K562 (cell line): ENCODE data around the gene ZNF566. TPM values are rescaled to one million over a fixed set of nuclear protein-coding genes. Genes with fewer than 3 reads are reported as not detected.

ENCODE experiments used
- BRD4 ChIP-seq: fragments of 200-600 bp; sonication (generic); IDR thresholded peaks from 2 replicates; pipeline ENCODE4 v1.6.1; 2017; ENCODE audit warnings: inconsistent platforms
- CHD1 ChIP-seq: fragments of 200-600 bp; sonication (generic); IDR thresholded peaks from one replicate; pipeline ENCODE4 v1.6.1; 2012; ENCODE audit warnings: mild to moderate bottlenecking, moderate library complexity, low read length, inconsistent platforms
- HIVEP1 ChIP-seq: fragments of 250-450 bp; sonication (Bioruptor Pico); IDR thresholded peaks from 2 replicates; pipeline ENCODE4 v1.4.0; 2020; ENCODE audit warnings: mild to moderate bottlenecking
- HOXB6 ChIP-seq: fragments of 250-450 bp; sonication (Bioruptor Pico); IDR thresholded peaks from 2 replicates; pipeline ENCODE4 v1.5.1; 2022; ENCODE audit warnings: mild to moderate bottlenecking, borderline replicate concordance
- KAT2B ChIP-seq: IDR thresholded peaks from one replicate; pipeline ENCODE4 v1.6.1; 2012; ENCODE audit warnings: low read depth, mild to moderate bottlenecking, control low read depth, inconsistent platforms, low read length, moderate library complexity
- NBN ChIP-seq: fragments of 450-650 bp; IDR thresholded peaks from 2 replicates; pipeline ENCODE4 v1.6.1; 2016; ENCODE audit warnings: low read depth, mild to moderate bottlenecking
- NR2C2 ChIP-seq, 2 experiments: fragments of 200-800 bp in 1 of 2; sonication (Bioruptor generic) in 1 of 2; sonication (generic) in 1 of 2; formaldehyde crosslinking in 1 of 2; IDR thresholded peaks; 2 replicates each; pipeline versions ENCODE4 v1.6.1 to v1.8.0; 2016 to 2022; ENCODE audit warnings: mild to moderate bottlenecking in 1 of 2, missing compliant biosample characterization in 1 of 2, missing genetic modification characterization in 1 of 2, missing genetic modification reagents in 1 of 2
- NR2F6 ChIP-seq: fragments of 450-650 bp; formaldehyde crosslinking; IDR thresholded peaks from 2 replicates; pipeline ENCODE4 v1.4.0; 2020; ENCODE audit warnings: mild to moderate bottlenecking
- PCBP1 ChIP-seq: fragments of 200-400 bp; formaldehyde crosslinking; IDR thresholded peaks from 2 replicates; pipeline ENCODE4 v1.6.1; 2018; ENCODE audit warnings: mild to moderate bottlenecking, low read depth, low read length; ENCODE audit not compliant: poor library complexity, severe bottlenecking
- SRF ChIP-seq, 2 experiments: fragments of 250-450, 450-650 bp in 1 of 2; sonication (Bioruptor Pico) in 1 of 2; sonication (generic) in 1 of 2; formaldehyde crosslinking; IDR thresholded peaks; 2 replicates each; pipeline versions ENCODE4 v1.5.0 to v1.5.1; 2020 to 2022; ENCODE audit warnings: mild to moderate bottlenecking in 1 of 2, missing genetic modification reagents in 1 of 2
- SRSF7 ChIP-seq: fragments of 200-400 bp; formaldehyde crosslinking; optimal IDR thresholded peaks from 2 replicates; pipeline ENCODE3; 2017; ENCODE audit warnings: mild to moderate bottlenecking, low read depth, low read length
- STAT5B ChIP-seq: fragments of 250-450 bp; sonication (Bioruptor Pico); IDR thresholded peaks from 2 replicates; pipeline ENCODE4 v1.8.0; 2021; ENCODE audit warnings: mild to moderate bottlenecking, inconsistent platforms
- ZNF23 ChIP-seq: fragments of 250-450 bp; sonication (Bioruptor Pico); IDR thresholded peaks from 2 replicates; pipeline ENCODE4 v1.4.0; 2020; ENCODE audit warnings: mild to moderate bottlenecking
- ZNF764 ChIP-seq: fragments of 250-450 bp; sonication (Bioruptor Pico); IDR thresholded peaks from 2 replicates; pipeline ENCODE4 v1.4.0; 2020; ENCODE audit warnings: low read depth, mild to moderate bottlenecking, moderate library complexity
- polyA plus RNA-seq, 8 experiments: library from polyadenylated mRNA; depleted of rRNA in 4 of 8; stranded (reverse) in 5 of 8; unstranded in 3 of 8; fragments of >200 nt; fragmentation: Nextera tagmentation in 2 of 8; fragmentation: Illumina TruSeq in 1 of 8; extraction: Ambion mirVana in 2 of 8; extraction: Trizol in 1 of 8; gene quantifications; 2 replicates each; pipeline versions ENCODE4 v1.2.1 to v1.2.3, GENCODE V29; 2011 to 2014; ENCODE audit warnings: inconsistent platforms in 1 of 8, missing spikeins in 1 of 8
- total RNA-seq, 7 experiments: library from RNA; depleted of rRNA in 6 of 7; stranded (reverse); fragments of >200 nt in 6 of 7; fragmentation: Illumina TruSeq in 2 of 7; extraction: Trizol in 2 of 7; gene quantifications; 2 replicates each; pipeline versions ENCODE4 v1.2.1 to v1.2.3, GENCODE V29; 2011 to 2021; ENCODE audit warnings: low replicate concordance in 1 of 7
- TF ChIP-seq, protein P1 (sequence below): sonication (generic); formaldehyde crosslinking; IDR thresholded peaks from 2 replicates; pipeline ENCODE4 v1.8.1; 2023; ENCODE audit warnings: mild to moderate bottlenecking, missing genetic modification reagents, moderate library complexity
- TF ChIP-seq, protein P2 (sequence below): fragments of 200-400 bp; formaldehyde crosslinking; IDR thresholded peaks from 2 replicates; pipeline ENCODE4 v1.6.1; 2017; ENCODE audit warnings: mild to moderate bottlenecking, low read depth, low read length, moderate library complexity
- TF ChIP-seq, protein P3 (sequence below): fragments of 450-650 bp; formaldehyde crosslinking; IDR thresholded peaks from 2 replicates; pipeline ENCODE4 v1.4.0; 2020; ENCODE audit warnings: mild to moderate bottlenecking, moderate library complexity
- TF ChIP-seq, protein P4 (sequence below): fragments of 250-450 bp; sonication (Bioruptor Pico); IDR thresholded peaks from 2 replicates; pipeline ENCODE4 v1.8.0; 2021; ENCODE audit warnings: mild to moderate bottlenecking, moderate library complexity
- TF ChIP-seq, protein P5 (sequence below), 2 experiments: fragments of 200-800 bp in 1 of 2; sonication (Bioruptor generic) in 1 of 2; sonication (generic) in 1 of 2; formaldehyde crosslinking in 1 of 2; IDR thresholded peaks in 1 of 2; conservative IDR thresholded peaks in 1 of 2; 2 replicates each; pipeline versions ENCODE4 v1.5.0 to v1.6.1; 2016 to 2020; ENCODE audit warnings: missing compliant biosample characterization in 1 of 2, missing genetic modification characterization in 1 of 2, missing genetic modification reagents in 1 of 2

The ZNF566 gene
- total and polyA plus RNA-seq, 9 of the 15 experiments (the other 6 are each of a cell fraction or from before 2014, with no cell fraction given) = 5.5 to 11.4 (median 9.7) TPM

DNA sequence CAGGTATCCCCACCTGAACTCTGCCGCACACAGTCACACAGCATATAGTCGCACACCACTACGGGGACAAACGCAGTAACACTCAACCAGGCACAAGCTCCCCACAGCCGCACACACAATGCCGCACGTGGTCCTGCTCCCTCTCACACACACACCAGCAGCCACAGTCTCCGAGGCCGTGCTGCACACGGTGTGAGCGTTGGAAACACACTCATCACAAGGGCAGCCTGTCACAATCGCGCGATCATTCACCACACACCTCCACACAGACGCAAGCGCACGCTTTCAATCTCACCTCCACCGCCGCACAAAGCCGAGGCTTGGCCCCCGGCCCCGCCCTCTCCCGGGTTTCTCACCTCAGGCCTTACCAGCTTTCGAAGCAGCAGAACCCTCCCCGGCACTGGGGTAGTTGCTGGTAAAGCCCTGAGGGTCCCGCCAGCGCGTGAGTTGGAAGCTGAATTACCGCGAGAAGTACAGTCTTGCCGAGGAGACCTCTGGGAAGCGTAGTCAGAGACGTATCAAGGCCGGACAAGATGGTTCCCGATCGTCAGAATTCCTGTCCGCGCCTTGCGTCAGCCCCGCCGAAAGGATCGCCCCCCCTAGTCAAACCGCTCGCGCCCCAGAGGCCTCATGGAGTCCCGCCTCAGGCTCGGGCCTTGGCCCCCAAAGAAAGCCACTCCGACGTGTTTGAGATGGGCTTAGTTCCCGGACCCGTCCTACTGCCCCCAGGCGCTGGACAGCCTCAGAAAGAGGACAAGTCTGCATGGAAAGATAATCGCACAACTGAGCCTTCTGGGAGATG, at the start of gene ZNF566 (continued):
- TF ChIP-seq NR2F6 (CRISPR knock-in tag) (no peak), SRSF7 (no peak), KAT2B (no peak), PCBP1 (peak; percentile 32), NR2C2 (CRISPR knock-in tag; IDR thresholded peaks at IDR 0.05) (no peak), NR2C2 (tag; IDR thresholded peaks at IDR 0.05) (peak; percentile 83), ZNF23 (CRISPR knock-in tag) (no peak), STAT5B (no peak), SRF (CRISPR knock-in tag; IDR thresholded peaks at IDR 0.05) (no peak), NBN (no peak), HOXB6 (CRISPR knock-in tag) (no peak), CHD1 (no peak), BRD4 (0 out of 2 replicates have a peak, but pooled peaks have one; percentile 3), HIVEP1 (CRISPR knock-in tag) (no peak), ZNF764 (CRISPR knock-in tag) (no peak)
- TF ChIP-seq, protein P1, sequence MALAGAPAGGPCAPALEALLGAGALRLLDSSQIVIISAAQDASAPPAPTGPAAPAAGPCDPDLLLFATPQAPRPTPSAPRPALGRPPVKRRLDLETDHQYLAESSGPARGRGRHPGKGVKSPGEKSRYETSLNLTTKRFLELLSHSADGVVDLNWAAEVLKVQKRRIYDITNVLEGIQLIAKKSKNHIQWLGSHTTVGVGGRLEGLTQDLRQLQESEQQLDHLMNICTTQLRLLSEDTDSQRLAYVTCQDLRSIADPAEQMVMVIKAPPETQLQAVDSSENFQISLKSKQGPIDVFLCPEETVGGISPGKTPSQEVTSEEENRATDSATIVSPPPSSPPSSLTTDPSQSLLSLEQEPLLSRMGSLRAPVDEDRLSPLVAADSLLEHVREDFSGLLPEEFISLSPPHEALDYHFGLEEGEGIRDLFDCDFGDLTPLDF (CRISPR knock-in tag) = no peak
- TF ChIP-seq, protein P2, sequence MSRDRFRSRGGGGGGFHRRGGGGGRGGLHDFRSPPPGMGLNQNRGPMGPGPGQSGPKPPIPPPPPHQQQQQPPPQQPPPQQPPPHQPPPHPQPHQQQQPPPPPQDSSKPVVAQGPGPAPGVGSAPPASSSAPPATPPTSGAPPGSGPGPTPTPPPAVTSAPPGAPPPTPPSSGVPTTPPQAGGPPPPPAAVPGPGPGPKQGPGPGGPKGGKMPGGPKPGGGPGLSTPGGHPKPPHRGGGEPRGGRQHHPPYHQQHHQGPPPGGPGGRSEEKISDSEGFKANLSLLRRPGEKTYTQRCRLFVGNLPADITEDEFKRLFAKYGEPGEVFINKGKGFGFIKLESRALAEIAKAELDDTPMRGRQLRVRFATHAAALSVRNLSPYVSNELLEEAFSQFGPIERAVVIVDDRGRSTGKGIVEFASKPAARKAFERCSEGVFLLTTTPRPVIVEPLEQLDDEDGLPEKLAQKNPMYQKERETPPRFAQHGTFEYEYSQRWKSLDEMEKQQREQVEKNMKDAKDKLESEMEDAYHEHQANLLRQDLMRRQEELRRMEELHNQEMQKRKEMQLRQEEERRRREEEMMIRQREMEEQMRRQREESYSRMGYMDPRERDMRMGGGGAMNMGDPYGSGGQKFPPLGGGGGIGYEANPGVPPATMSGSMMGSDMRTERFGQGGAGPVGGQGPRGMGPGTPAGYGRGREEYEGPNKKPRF = no peak
- TF ChIP-seq, protein P3, sequence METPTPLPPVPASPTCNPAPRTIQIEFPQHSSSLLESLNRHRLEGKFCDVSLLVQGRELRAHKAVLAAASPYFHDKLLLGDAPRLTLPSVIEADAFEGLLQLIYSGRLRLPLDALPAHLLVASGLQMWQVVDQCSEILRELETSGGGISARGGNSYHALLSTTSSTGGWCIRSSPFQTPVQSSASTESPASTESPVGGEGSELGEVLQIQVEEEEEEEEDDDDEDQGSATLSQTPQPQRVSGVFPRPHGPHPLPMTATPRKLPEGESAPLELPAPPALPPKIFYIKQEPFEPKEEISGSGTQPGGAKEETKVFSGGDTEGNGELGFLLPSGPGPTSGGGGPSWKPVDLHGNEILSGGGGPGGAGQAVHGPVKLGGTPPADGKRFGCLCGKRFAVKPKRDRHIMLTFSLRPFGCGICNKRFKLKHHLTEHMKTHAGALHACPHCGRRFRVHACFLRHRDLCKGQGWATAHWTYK (CRISPR knock-in tag) = no peak
- TF ChIP-seq, protein P4, sequence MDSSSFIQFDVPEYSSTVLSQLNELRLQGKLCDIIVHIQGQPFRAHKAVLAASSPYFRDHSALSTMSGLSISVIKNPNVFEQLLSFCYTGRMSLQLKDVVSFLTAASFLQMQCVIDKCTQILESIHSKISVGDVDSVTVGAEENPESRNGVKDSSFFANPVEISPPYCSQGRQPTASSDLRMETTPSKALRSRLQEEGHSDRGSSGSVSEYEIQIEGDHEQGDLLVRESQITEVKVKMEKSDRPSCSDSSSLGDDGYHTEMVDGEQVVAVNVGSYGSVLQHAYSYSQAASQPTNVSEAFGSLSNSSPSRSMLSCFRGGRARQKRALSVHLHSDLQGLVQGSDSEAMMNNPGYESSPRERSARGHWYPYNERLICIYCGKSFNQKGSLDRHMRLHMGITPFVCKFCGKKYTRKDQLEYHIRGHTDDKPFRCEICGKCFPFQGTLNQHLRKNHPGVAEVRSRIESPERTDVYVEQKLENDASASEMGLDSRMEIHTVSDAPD (CRISPR knock-in tag) = no peak
- TF ChIP-seq, protein P5, sequence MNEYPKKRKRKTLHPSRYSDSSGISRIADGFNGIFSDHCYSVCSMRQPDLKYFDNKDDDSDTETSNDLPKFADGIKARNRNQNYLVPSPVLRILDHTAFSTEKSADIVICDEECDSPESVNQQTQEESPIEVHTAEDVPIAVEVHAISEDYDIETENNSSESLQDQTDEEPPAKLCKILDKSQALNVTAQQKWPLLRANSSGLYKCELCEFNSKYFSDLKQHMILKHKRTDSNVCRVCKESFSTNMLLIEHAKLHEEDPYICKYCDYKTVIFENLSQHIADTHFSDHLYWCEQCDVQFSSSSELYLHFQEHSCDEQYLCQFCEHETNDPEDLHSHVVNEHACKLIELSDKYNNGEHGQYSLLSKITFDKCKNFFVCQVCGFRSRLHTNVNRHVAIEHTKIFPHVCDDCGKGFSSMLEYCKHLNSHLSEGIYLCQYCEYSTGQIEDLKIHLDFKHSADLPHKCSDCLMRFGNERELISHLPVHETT (CRISPR knock-in tag; conservative IDR thresholded peaks at IDR 0.05 in 1 of 2, IDR thresholded peaks at IDR 0.05 in 1 of 2) = no peak
